GM12873 (cell line): ENCODE data around the gene UBE3B.

ENCODE experiments used
- CTCF ChIP-seq: IDR thresholded peaks from 2 replicates; pipeline ENCODE4 v1.5.1; 2012; ENCODE audit warnings: low read depth, mild to moderate bottlenecking, moderate library complexity, low read length, control low read depth; ENCODE audit not compliant: insufficient read depth; ENCODE audit errors: missing control alignments

Gene UBE3B

DNA sequence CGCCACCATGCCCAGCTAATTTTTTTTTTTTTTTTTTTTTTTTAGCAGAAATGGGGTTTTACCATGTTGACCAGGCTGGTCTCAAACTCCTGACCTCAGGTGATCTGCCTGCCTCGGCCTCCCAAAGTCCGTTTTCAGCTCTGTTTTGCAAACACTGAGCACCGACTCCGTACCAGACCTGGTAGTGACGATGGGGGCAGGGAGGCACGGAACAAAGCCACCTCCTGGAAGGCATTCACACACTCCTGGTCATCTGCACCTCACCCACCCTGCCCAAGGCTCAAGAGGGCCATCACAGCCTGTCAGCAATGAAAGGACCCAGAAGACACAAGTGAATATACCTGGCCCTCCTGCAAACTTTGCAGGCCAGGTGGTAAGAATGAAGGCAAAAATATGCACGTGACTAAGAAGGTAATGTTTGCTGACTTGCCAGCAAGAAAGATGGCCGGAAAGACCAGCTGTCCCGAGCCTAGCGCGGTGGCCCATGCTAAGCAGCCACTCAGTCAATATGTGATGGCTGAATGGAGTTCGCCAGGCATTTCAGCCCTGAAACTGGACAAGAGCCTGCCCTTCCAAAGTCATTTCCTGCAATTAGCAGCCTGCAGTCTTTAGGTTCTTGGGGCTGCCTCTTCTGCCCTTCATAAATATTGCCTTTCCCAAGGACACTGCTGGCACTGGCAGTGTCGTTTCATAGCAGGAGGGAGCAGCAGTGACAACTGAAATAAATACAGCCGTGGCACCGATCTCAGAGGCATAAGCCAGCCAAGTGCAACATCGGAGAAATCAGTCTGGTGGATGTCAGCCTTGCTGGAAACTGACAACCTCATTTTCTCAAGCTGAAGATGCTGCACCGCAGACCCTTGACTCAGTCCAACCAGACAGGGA, 78.2 kb downstream of the UBE3B start:
- no peak for TF ChIP-seq CTCF

GRCh38 chr12:109557200-109557599, 79.8 kb downstream of the UBE3B start:
- no peak for TF ChIP-seq CTCF

GRCh38 chr12:109557805-109558204, 80.4 kb downstream of the UBE3B start:
- TF ChIP-seq CTCF = no peak

GRCh38 chr12:109558374-109559199, 81.2 kb downstream of the UBE3B start:
- no peak for TF ChIP-seq CTCF

GRCh38 chr12:109559200-109559505, 81.7 kb downstream of the UBE3B start:
- TF ChIP-seq CTCF = no peak

- no peak for TF ChIP-seq CTCF
These were observed 82.2 kb downstream of the UBE3B start for GRCh38 chr12:109559601-109560000.

DNA sequence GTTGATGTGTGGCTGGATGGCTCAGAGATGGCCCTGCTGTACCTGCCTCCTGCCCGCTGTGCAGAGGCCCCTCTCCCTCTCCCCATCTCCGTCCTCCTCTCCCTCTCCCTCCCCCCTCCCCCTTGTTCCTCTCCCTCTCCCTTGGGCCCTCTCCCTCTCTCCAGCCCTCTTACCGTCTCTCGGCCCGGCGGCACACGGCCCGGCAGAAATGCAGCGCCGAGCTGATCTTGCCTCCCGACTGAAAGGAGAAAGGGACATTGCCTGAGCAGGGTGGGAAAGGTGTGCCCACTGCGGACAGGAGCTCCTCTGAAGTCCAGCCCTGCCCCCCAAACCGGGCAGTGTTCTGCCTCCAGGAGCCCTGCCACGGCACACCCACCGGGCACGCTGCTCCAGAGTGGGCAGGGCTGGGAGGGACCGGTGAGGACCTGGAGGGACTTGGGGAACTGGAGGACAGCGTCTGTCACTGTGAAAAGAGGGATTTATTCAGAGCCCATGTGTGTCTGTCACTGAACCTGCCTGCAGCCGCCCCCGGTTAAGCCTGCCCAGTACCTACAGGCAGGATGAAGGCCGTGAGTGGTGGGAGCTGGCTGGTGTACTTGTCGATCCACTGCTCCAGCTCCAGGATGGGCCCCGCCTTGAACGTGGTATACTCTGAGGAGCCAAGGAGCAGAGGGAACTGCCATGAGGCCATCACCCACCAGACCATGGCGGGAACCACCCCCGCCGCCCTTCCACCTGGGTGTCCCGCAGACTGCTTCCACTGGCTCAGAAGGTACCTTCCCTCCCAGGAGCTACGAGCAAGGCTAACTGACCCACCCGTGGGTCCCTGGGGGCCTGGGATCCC, 83.7 kb downstream of the UBE3B start:
- TF ChIP-seq CTCF = no peak
